AG09319 (cell line): Measurements from ENCODE around the gene ANO8.

Experiments
- DNase-seq: peaks from one replicate; pipeline ENCODE4 v3.0.0-alpha.2; 2010; ENCODE audit warnings: low read depth; ENCODE audit errors: extremely low read depth
- TF ChIP-seq, protein P1 (sequence below): IDR thresholded peaks from 2 replicates; pipeline ENCODE4 v1.5.1; 2011; ENCODE audit warnings: low read depth, mild to moderate bottlenecking, inconsistent platforms, low read length, moderate library complexity

ANO8 gene

DNA sequence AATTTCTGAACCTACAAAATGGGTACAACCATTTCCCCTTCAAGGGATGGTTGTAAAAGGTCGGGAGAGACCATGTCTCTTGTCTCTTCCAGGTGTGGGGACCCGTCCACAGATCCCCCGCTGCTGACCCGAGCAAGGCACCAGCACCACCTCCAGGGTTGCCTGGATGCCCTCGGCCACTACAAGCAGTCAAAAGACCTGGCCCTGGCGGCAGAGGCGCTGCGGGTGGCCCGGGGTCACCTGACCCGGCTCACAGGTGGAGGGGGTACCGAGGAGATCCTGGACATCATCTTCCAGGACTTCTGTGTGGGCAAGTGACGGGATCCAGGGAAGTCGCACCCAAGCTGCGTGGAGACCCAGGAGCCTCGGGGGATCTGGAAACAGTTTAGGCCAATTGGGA, 6.7 kb upstream of the ANO8 start:
- no peak for DNase-seq
- TF ChIP-seq, protein P1, sequence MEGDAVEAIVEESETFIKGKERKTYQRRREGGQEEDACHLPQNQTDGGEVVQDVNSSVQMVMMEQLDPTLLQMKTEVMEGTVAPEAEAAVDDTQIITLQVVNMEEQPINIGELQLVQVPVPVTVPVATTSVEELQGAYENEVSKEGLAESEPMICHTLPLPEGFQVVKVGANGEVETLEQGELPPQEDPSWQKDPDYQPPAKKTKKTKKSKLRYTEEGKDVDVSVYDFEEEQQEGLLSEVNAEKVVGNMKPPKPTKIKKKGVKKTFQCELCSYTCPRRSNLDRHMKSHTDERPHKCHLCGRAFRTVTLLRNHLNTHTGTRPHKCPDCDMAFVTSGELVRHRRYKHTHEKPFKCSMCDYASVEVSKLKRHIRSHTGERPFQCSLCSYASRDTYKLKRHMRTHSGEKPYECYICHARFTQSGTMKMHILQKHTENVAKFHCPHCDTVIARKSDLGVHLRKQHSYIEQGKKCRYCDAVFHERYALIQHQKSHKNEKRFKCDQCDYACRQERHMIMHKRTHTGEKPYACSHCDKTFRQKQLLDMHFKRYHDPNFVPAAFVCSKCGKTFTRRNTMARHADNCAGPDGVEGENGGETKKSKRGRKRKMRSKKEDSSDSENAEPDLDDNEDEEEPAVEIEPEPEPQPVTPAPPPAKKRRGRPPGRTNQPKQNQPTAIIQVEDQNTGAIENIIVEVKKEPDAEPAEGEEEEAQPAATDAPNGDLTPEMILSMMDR, result no peak

DNA sequence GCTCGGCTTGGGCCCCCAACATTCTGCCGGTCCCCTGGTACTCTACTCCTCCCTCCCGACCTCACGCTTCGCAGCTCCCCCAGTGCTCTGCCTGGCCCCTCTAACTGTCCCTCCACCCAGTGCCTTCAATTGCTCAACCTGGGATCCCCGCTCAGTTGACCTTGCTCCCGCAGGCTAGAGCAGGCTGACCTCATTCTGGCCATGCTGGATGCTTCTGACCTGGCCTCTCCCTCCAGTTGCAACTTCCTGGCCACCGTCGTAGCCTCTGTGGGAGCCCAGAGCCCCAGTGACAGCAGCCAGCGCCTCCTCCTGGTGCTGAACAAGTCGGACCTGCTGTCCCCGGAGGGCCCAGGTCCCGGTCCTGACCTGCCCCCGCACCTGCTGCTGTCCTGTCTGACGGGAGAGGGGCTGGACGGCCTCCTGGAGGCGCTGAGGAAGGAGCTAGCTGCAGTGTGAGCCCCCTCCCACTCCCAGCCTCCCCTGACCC, 6.3 kb upstream of the ANO8 start:
- TF ChIP-seq, protein P1, result no peak; the same call in 1 of the 2 replicates
- DNase-seq, result no peak

DNA sequence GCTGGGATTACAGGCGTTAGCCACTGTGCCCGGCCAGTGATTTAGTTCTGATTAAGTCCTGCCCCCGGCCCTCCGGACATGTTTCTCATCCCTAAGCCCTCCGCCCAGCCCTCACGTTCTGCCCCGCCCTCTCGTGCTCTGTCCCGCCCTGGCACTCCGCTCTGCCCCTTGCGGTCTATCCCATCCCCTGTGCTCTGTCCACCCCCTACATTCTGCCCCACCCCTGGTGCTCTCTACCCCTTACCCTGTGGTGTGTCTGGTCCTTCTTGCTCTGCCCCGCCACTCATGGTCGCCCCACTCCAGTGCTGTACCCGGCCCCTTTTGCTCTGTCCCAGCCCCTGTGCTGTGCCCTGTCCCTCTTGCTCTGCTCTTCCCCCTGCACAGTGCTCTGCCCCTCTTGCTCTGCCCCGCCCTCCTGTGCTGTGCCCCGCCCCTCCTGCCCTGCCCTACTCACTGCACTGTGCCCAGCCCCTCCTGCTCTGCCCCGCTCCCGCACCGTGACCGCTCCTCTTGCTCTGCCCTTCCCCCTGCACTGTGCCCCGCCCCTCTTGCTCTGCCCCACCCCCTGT, 5.7 kb upstream of the ANO8 start:
- TF ChIP-seq, protein P1, result no peak
- no peak for DNase-seq

DNA sequence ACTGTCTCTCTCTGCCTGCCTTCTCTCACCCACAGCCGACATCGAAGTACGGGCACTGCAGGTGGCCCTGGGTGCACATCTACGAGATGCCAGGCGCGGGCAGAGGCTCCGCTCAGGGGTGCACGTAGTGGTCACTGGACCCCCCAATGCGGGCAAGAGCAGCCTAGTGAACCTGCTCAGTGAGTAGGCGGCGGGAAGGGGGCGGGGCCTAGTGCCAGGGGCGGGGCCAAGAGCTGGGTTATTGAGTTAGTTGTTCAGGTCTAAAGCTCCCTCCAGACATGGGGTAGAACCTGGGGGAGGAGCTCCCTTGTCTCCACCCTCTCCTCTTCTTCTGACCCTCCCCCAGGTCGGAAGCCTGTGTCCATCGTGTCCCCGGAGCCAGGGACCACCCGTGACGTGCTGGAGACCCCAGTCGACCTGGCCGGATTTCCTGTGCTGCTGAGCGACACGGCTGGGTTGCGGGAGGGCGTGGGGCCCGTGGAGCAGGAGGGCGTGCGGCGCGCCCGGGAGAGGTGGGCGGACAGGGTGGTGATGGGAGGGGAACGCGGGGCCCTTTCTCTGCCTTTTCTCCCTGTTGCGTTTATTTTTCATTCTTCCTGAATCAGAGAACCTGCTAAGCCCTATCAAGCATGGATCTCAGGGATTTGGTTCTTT, 4.6 kb upstream of the ANO8 start:
- no peak for DNase-seq
- TF ChIP-seq, protein P1, result no peak

DNA sequence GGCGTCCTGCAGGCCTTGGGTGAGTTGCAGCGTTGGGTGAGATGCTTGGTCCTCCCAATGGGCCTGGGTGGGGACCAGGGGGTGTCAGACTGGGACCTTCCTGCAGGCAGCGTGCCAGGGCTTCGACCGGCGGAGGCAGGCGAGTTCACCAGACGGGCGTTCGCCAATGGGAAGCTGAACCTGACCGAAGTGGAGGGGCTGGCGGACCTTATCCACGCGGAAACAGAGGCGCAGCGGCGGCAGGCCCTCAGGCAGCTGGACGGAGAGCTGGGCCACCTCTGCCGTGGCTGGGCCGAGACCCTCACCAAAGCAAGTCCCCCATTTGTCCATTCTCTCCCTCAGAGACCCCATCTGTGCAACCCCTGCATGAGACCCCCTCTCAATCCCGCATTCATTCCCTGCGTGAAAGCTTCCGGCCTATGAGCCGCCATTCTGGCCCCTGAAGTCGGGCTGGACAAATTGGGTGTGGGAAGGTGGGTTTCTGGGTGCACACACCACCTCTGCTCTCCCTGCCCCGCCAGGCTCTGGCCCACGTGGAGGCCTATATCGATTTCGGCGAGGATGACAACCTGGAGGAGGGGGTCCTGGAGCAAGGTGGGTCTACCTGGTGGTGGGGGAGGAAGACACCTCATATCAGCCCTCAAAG, 3.9 kb upstream of the ANO8 start:
- TF ChIP-seq, protein P1, result no peak
- DNase-seq, result no peak

DNA sequence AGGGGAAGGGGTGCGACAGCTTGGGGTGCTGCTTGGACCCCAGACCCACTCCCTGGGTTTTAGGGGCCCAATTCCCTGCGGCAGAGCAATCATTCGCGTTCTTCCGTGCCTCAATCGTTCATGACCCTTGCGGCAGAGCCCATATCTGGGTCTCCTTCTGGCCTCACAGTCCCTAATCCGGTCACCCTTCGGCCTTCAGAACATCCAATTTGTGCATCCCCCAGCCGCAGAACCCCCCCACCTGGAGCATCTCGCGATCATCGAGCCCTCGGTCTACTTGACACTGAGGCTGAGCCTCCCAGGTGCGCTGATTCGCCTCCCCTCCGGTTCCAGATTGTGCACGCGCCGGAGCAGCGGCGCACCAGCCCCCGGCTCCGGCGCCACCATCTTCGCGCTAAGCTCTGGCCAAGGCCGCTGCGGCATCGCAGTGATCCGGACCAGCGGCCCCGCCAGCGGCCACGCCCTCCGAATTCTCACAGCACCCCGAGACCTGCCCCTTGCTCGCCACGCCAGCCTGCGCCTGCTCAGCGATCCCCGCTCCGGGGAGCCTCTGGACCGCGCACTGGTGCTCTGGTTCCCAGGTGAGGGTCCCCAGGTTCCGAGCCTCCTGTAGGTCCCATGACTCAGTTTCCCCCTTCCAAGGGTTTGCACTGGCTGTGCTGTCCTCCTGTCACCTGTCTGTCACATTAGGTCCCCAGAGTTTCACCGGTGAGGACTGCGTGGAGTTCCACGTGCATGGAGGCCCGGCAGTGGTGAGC, 3.2 kb upstream of the ANO8 start:
- TF ChIP-seq, protein P1, result no peak
- DNase-seq, result no peak
